ENCODE data around the gene GNB1L.

Gene GNB1L

GRCh38 chr22:19775496-19776325, 79.0 kb downstream of the GNB1L start:
- no peak for DNase-seq (ENCODE audit: low read depth)

DNA sequence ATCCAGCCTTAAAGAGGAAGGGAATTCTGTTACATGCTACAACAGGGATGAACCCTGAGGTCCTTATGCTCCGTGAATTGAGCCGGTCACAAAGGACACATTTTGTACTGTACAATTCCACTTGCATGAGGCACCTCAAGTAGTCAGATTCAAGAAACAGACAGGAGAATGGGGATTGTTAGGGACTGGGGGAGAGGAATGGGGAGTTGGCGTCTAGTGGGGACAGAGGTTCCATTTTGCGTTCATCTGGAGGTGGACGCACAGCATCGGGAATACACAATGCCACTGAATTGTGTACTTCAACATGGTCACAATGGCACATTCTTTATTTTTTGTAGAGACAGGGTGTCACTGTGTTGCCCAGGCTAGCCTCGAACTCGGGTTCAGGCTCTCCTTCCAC, 80.0 kb downstream of the GNB1L start:
- no peak for DNase-seq (ENCODE audit: low read depth)

DNA sequence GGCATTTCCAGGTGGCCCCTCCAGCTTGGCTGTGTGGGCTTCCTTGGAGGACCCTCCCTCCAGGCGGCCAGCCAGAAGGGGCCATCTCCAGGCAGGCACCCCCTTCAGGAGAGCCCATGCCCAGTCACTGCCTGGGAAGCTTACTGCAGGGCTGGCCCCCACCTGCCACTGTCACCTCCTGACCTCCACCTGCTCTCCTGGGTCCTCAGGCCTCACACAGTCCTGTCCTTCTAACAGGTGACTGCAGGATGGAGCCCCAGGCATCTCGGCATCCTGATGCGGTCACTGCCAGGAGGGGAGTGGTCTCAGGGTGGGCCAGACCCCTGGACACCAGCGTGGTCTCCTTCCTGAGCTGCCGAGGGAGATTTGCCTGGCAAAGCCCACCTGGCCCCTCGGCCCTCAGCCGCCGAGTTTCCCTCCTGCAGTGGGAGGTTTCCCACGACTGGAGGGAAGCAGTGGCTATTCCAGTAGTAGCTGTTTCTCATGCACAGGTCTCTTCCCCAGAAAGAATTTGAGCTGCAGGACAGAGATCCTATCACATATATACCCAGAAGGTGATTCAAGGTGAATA, 81.1 kb downstream of the GNB1L start:
- DNase-seq (ENCODE audit: low read depth): no peak

GRCh38 chr22:19772673-19773469, 81.8 kb downstream of the GNB1L start:
- DNase-seq (ENCODE audit: low read depth): no peak

DNA sequence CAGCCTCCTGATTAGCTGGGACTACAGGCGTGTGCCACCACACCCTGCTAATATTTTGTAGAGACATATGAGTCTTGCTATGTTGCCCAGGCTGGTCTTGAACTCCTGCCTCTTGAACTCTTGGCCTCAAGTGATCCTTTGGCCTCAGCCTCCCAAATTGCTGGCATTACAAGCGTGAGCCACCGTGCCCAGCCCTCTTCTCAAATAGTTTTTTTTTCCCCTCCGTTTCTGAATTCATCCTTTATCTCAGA, 82.3 kb downstream of the GNB1L start:
- DNase-seq (ENCODE audit: low read depth): no peak

GRCh38 chr22:19770349-19771220, 84.1 kb downstream of the GNB1L start:
- no peak for DNase-seq (ENCODE audit: low read depth)

- no peak for DNase-seq (ENCODE audit: low read depth)
Observed at GRCh38 chr22:19769393-19769715, 85.3 kb downstream of the GNB1L start.

DNA sequence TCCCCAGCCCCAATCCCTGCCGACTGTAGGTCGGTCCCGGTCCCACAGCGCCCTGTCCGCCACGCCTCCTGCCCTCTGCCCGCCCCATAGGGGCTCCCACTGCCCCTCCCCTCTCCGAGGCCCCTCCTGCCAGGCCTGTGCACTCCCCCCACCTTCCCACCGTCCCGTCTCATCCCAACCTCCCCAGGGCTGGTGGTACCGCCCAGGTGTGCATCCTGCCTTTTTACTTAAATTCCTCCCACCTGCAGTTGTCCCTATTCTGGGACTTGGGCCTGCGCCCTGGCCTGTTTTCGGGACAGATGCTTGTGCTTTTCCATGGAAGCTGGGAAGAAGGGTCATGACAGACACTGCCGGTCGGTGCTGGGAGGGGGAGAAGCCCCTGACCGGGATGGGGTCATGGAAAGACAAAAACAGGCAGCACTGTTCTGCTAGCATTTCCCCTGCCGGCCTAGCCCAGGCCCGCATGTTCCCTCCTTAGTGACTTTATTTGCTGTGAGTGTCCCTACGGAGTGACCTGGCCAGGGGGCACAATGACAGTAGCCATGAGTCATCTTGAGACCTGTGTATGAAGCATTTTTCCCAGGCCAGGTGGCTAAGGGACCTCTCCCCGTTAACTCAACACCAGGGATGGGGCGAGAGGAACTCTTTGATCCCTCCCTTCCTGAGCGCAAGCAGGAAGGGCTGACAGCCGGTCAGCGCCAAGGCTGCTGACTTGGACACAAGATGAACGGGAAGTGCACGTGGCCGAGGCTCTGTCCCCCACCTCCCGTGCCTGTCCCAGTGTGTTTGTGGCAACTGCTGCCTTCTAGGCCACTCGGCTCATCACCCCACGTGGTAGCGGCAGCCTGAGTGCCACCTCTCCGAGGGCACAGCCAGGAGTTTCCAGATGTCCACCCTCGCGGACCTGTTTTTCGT, 87.0 kb downstream of the GNB1L start:
- no peak for DNase-seq (ENCODE audit: low read depth)

- no peak for DNase-seq (ENCODE audit: low read depth)
Observed at GRCh38 chr22:19766511-19767426, 87.9 kb downstream of the GNB1L start.

GRCh38 chr22:19766240-19766510, 88.5 kb downstream of the GNB1L start:
- DNase-seq (ENCODE audit: low read depth): no peak

- DNase-seq (ENCODE audit: low read depth): no peak
Observed at GRCh38 chr22:19765477-19766239, 89.0 kb downstream of the GNB1L start.

- no peak for DNase-seq (ENCODE audit: low read depth)
Observed at GRCh38 chr22:19764636-19765476, 89.8 kb downstream of the GNB1L start.

DNA sequence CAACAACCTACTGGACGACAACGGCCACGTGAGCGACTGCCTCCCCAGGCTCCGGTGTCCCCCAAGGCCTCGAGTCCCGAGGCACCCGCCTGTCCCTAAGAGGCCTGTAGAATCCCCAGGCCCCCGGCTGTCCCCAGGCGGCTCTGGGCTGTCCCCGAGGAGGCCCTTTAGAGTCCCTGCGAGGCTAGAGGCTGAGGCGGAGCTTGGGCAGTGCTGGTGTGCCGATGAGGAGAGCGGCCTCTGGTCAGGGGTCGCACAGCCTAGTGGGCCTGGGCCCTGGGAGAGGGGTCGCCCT, 90.4 kb downstream of the GNB1L start:
- no peak for DNase-seq (ENCODE audit: low read depth)

- DNase-seq (ENCODE audit: low read depth): no peak
Observed at GRCh38 chr22:19763458-19764298, 91.0 kb downstream of the GNB1L start.

GRCh38 chr22:19762568-19763457, 91.9 kb downstream of the GNB1L start:
- DNase-seq (ENCODE audit: low read depth): no peak

DNA sequence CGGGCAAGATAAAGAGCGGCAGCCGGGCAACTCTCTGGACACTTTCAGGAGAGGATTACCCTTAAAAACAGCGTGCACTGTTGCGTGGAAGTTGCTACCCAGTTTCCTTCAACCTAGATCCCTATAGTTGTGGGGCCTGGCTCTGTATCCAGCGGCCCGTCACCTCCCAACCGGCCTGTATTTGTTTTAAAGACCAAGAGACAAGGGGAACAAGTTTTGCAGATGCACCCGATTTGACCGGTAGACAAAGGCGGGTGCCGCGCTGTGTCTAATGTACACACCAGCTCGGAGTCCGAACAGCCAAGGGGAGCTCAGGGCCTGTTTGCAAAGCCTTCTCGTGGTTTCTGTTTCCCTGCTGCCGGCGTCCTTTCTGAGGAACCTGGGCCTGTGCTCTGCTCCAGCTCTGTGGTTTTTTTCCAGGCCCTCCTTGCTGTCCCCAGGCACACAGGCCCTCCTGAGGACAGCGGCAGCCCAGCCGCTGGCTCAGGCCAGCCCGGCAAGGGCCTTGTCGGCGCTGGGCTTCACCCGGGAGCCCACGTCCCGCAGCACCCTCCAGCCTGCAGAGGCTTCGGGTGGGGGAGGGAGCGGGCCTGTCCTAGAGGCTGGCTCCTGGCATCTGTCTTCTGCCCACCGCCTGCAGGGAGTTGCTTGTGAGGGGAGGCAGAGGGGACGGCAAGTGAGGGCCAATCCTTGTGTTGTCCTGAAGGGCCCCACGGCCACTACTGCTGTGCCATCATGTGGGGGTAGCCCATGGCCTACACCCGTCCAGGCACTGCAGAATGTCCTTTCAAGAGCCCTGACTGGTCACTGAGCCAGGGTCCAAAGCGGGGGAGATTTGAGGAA, 92.7 kb downstream of the GNB1L start:
- DNase-seq (ENCODE audit: low read depth): no peak

Measured in stimulated activated CD8-positive, alpha-beta memory T cell treated with anti-CD3 and anti-CD28 coated beads, Interleukin-12 subunit alpha, Interleukin-12 subunit beta, amount 100 ng/mL, for 1 hour (primary cell).